Measurements from ENCODE around the gene MRTFA.
"Not testable (repeated sequence)": the region's sequence is repeated elsewhere in the genome, so short reads cannot be mapped to it uniquely, and the experiment has no call there.

GRCh38 chr22:40598712-40599111, 37.8 kb downstream of the MRTFA start:
- not testable (repeated sequence) for TF ChIP-seq CTCF, EP300 (IDR thresholded peaks at IDR 0.05)
